Esophagus muscularis mucosa (tissue), 4 donors: ENCODE data around the gene UGT1A1. TPM values are rescaled to one million over a fixed set of nuclear protein-coding genes. Genes with fewer than 3 reads are reported as not detected.
A peak's percentile ranks its signal among the peaks of the same experiment; 100 is the strongest.

Experiments
- DNase-seq: peaks from one replicate; pipeline ENCODE4 v3.0.0-alpha.2; 2017; ENCODE audit errors: extremely low spot score
- H3K27ac ChIP-seq, 4 donors: fragments of 200-600 bp; sonication (generic); replicated peaks in 1 of 4; 1 replicate in 3 of 4; 2 replicates in 1 of 4; pipeline ENCODE4 v1.5.1; 2016 to 2019; ENCODE audit warnings: mild to moderate bottlenecking in 1 of 4
- H3K27me3 ChIP-seq, 4 donors: fragments of 200-600 bp; sonication (generic); one replicate each; pipeline versions ENCODE4 v1.5.1 to v1.6.0; 2016 to 2019
- H3K36me3 ChIP-seq, 4 donors: fragments of 200-600 bp; sonication (generic); one replicate each; pipeline ENCODE4 v1.5.1; 2016 to 2019
- H3K4me1 ChIP-seq, 4 donors: fragments of 200-600 bp; sonication (generic); one replicate each; pipeline ENCODE4 v1.5.1; 2016 to 2019
- H3K4me3 ChIP-seq, 4 donors: fragments of 200-600 bp; sonication (generic); 1 replicate in 2 of 4; 2 replicates in 2 of 4; pipeline ENCODE4 v1.5.1; 2016 to 2019; ENCODE audit warnings: mild to moderate bottlenecking in 4 of 4, moderate library complexity in 1 of 4
- H3K9me3 ChIP-seq, 4 donors: fragments of 200-600 bp; sonication (generic); 1 replicate in 3 of 4; 2 replicates in 1 of 4; pipeline ENCODE4 v1.5.1; 2016 to 2019
- CTCF ChIP-seq, 3 experiments: fragments of 200-600 bp in 2 of 3; fragments of 450-650 bp in 1 of 3; sonication (generic) in 2 of 3; IDR thresholded peaks; one replicate each; pipeline ENCODE4 v1.5.1; 2017 to 2019; ENCODE audit warnings: antibody characterized with exemption in 3 of 3, mild to moderate bottlenecking in 2 of 3, moderate library complexity in 1 of 3
- EP300 ChIP-seq: sonication (generic); formaldehyde crosslinking; IDR thresholded peaks from one replicate; pipeline ENCODE4 v1.6.1; 2017; ENCODE audit warnings: antibody characterized with exemption
- POLR2A ChIP-seq: fragments of 450-650 bp; IDR thresholded peaks from one replicate; pipeline ENCODE4 v1.6.1; 2017; ENCODE audit warnings: antibody characterized with exemption, moderate library complexity, mild to moderate bottlenecking, low read depth
- POLR2AphosphoS5 ChIP-seq, 2 donors: sonication (generic); formaldehyde crosslinking; IDR thresholded peaks; one replicate each; pipeline ENCODE4 v1.6.1; 2017; ENCODE audit warnings: antibody characterized with exemption in 2 of 2
- WGBS: methylation state at CpG from one replicate; pipeline ENCODE4 v1.1.5; 2018; 5-methylcytosine and 5-hydroxymethylcytosine counted together
- intact Hi-C: fragments of 100-400 bp; cut with DNase I; formaldehyde crosslinking; loops from one replicate; pipeline ENCODE4 v1.15.1; 2023
- total RNA-seq, 4 donors: library from RNA; depleted of rRNA; stranded (reverse); fragments of >200 nt; gene quantifications; one replicate each; pipeline versions ENCODE4 v1.1.0 to v1.2.1, GENCODE V29; 2016

The UGT1A1 gene
- total RNA-seq, 4 donors from 2014 or later, result not detected

- TF ChIP-seq POLR2A (no peak), POLR2AphosphoS5 (IDR thresholded peaks at IDR 0.05) (no peak), CTCF (IDR thresholded peaks at IDR 0.05) (no peak)
- H3K27me3 ChIP-seq, result peaks cover 0 to 35% (median 0%) of the 10 kb centered on the region in 4 donors
- peak; percentile 21 for DNase-seq
- intact Hi-C loops, result no loop called here
- no peaks in the 10 kb centered on the region for H3K4me1 ChIP-seq
- no peaks in the 10 kb centered on the region for H3K36me3 ChIP-seq
- H3K9me3 ChIP-seq, result no peaks in the 10 kb centered on the region
- H3K4me3 ChIP-seq, result no peak overlapping the region
- H3K27ac ChIP-seq, result no peak overlapping the region
- WGBS, result 70% methylated on average over 4 of the region's 4 CpGs
These were observed 8.0 kb downstream of the UGT1A1 start for GRCh38 chr2:233768076-233768475.

GRCh38 chr2:233769260-233769659 lies 9.2 kb downstream of the UGT1A1 start:
- H3K9me3 ChIP-seq, result no peaks in the 10 kb centered on the region
- 92% methylated on average over 9 of the region's 9 CpGs for WGBS
- intact Hi-C loops, result no loop called here
- TF ChIP-seq POLR2A, result no peak
- no peak for TF ChIP-seq POLR2AphosphoS5 (IDR thresholded peaks at IDR 0.05)
- no peak for TF ChIP-seq EP300
- no peak for TF ChIP-seq CTCF (IDR thresholded peaks at IDR 0.05)
- peak; percentile 60 for DNase-seq
- H3K4me1 ChIP-seq, result no peaks in the 10 kb centered on the region
- no peaks in the 10 kb centered on the region for H3K36me3 ChIP-seq
- H3K4me3 ChIP-seq, result no peak overlapping the region
- H3K27ac ChIP-seq, result no peak overlapping the region
- peaks cover 0 to 28% (median 0%) of the 10 kb centered on the region in 4 donors for H3K27me3 ChIP-seq

GRCh38 chr2:233772153-233772552 lies 12.1 kb downstream of the UGT1A1 start:
- Histone ChIP-seq H3K9me3 (peaks cover 0 to 6% (median under 1%) of the 10 kb centered on the region in 4 donors), H3K27ac (no peak overlapping the region), H3K27me3 (peaks cover 0 to 6% (median 0%) of the 10 kb centered on the region in 4 donors), H3K36me3 (no peaks in the 10 kb centered on the region), H3K4me1 (no peaks in the 10 kb centered on the region), H3K4me3 (no peak overlapping the region)
- WGBS, result 91% methylated on average over 16 of the region's 16 CpGs
- TF ChIP-seq POLR2AphosphoS5 (IDR thresholded peaks at IDR 0.05) (no peak), POLR2A (no peak), EP300 (no peak), CTCF (IDR thresholded peaks at IDR 0.05) (no peak)
- intact Hi-C loops, result no loop called here
- DNase-seq, result no peak

- peaks cover 0 to 6% (median 0%) of the 10 kb centered on the region in 4 donors for H3K27me3 ChIP-seq
- H3K4me1 ChIP-seq, result no peaks in the 10 kb centered on the region
- 89% methylated on average over 4 of the region's 5 CpGs for WGBS
- no peak for TF ChIP-seq POLR2A
- TF ChIP-seq EP300, result no peak
- TF ChIP-seq CTCF (IDR thresholded peaks at IDR 0.05), result no peak
- no peak for TF ChIP-seq POLR2AphosphoS5 (IDR thresholded peaks at IDR 0.05)
- no peak overlapping the region for H3K4me3 ChIP-seq
- H3K9me3 ChIP-seq, result peaks cover 0 to 6% (median 3%) of the 10 kb centered on the region in 4 donors
- no peak overlapping the region for H3K27ac ChIP-seq
- intact Hi-C loops, result no loop called here
- DNase-seq, result peak; percentile 60
- H3K36me3 ChIP-seq, result no peaks in the 10 kb centered on the region
These were observed 12.5 kb downstream of the UGT1A1 start for GRCh38 chr2:233772583-233772982.

- Histone ChIP-seq H3K36me3 (no peaks in the 10 kb centered on the region), H3K27me3 (peaks cover 0 to 6% (median 0%) of the 10 kb centered on the region in 4 donors), H3K4me3 (no peak overlapping the region), H3K4me1 (no peaks in the 10 kb centered on the region), H3K27ac (no peak overlapping the region), H3K9me3 (peaks cover 0 to 6% (median 3%) of the 10 kb centered on the region in 4 donors)
- TF ChIP-seq CTCF (IDR thresholded peaks at IDR 0.05), result no peak
- WGBS, result 90% methylated on average over 5 of the region's 5 CpGs
- intact Hi-C loops, result no loop called here
- peak; percentile 53 for DNase-seq
These were observed 13.8 kb downstream of the UGT1A1 start for GRCh38 chr2:233773854-233774253.
